GM10248 (cell line): ENCODE results near the gene SBK3.
"Not testable (repeated sequence)": the region's sequence is repeated elsewhere in the genome, so short reads cannot be mapped to it uniquely, and the experiment has no call there.

Experiments
- CTCF ChIA-PET: fragments of 300-600 bp; sonication (Branson Sonifier 250); formaldehyde crosslinking; extraction: SDS; loops from one replicate; lab custom pipeline; 2021; ENCODE audit warnings: antibody characterized with exemption; lab: Yijun Ruan, JAX
- POLR2A ChIA-PET: fragments of 350-650 bp; sonication (Branson Sonifier 250); formaldehyde crosslinking; extraction: SDS; loops from one replicate; lab custom pipeline; 2020; ENCODE audit warnings: antibody characterized with exemption; lab: Yijun Ruan, JAX
- DNase-seq: peaks from one replicate; pipeline ENCODE4 v3.0.0; 2012; ENCODE audit errors: extremely low spot score
- TF ChIP-seq, protein P1 (sequence below): IDR thresholded peaks from 2 replicates; pipeline ENCODE4 v1.5.1; 2012; ENCODE audit warnings: mild to moderate bottlenecking, low read depth; ENCODE audit errors: extremely low read depth, missing control alignments, control extremely low read depth

Gene SBK3

DNA sequence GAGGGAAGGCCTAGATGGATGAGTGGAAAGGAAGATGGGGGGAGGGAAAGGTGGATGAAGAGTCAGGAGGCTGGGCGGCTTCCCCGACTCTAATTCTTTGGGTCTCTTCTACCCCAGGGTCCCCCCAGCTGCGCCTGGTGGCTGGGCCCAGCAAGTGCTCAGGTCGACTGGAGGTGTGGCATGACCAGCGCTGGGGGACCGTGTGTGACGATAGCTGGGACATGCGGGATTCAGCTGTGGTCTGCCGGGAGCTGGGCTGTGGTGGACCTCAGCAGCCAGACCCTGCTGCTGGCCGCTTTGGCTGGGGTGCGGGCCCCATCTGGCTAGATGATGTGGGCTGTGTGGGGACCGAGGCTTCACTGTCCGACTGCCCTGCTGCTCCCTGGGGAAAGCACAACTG, 47.6 kb downstream of the SBK3 start:
- TF ChIP-seq, protein P1, sequence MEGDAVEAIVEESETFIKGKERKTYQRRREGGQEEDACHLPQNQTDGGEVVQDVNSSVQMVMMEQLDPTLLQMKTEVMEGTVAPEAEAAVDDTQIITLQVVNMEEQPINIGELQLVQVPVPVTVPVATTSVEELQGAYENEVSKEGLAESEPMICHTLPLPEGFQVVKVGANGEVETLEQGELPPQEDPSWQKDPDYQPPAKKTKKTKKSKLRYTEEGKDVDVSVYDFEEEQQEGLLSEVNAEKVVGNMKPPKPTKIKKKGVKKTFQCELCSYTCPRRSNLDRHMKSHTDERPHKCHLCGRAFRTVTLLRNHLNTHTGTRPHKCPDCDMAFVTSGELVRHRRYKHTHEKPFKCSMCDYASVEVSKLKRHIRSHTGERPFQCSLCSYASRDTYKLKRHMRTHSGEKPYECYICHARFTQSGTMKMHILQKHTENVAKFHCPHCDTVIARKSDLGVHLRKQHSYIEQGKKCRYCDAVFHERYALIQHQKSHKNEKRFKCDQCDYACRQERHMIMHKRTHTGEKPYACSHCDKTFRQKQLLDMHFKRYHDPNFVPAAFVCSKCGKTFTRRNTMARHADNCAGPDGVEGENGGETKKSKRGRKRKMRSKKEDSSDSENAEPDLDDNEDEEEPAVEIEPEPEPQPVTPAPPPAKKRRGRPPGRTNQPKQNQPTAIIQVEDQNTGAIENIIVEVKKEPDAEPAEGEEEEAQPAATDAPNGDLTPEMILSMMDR: no peak
- no peak for DNase-seq
- ChIA-PET POLR2A (no interaction called here), CTCF (interaction anchor here (1.1 to 3.1 kb wide), 5 partner anchors 11 to 205 kb away, joined by 3 to 16 read pairs (median 3); partner anchors contain the start of gene U2AF2)

DNA sequence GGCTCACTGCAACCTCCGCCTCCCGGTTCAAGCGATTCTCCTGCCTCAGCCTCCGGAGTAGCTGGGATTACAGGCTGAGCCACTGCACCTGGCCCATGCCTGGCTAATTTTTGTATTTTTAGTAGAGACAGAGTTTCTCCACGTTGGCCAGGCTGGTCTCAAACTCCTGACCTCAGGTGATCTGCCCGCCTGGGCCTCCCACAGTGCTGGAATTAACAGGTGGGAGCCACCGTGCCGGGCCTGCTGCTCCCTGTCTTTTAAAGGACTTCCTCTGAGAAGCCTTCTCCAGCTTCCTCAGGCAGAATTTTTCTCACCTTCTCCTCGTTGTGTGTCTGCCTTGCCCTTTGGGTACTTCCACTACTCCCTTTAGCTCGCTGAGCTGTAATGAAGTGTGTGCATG, 48.5 kb downstream of the SBK3 start:
- DNase-seq, POLR2A ChIA-PET: not testable (repeated sequence)
- CTCF ChIA-PET: interaction anchor here (1.4 to 3.1 kb wide), 3 partner anchors 30 to 356 kb away, joined by 3 to 16 read pairs (median 5); no protein-coding TSS in a partner anchor

DNA sequence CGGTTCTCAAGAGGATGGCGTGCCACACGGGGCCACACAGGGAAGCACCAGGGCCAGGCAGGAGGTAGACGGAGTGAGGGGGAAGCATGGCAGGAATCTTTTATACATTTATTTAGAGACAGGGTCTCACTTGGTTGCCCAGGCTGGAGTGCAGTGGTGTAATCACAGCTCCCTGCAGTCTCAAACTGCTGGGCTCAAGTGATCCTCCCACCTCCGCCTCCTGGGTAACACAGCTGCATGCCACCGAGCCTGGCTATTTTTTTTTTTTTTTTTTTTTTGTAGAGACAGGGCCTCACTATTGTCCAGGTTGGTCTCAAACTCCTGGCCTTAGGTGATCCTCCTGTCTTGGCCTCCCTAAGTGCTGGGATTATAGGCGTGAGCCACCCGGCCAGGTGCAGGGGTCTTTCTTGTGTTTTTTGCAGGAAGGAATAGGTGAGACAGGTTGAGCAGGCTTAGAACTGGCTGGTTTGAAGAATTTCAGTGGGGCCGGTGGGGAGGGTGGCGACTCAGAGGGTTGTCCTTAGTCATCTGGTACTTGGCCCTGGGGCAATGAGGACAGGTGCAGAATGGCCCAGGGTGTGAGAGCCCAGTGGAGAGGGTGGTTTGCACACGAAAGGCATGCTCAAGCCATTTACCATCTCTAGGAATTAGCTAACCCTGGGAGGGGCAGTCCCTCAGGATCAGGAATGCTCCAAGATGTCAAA, 49.5 kb downstream of the SBK3 start:
- CTCF ChIA-PET: interaction anchor here (1.4 to 8.2 kb wide), 2 partner anchors 9 to 355 kb away, joined by 5 to 43 read pairs; no protein-coding TSS in a partner anchor
- TF ChIP-seq, protein P1: no peak
- DNase-seq: no peak
- POLR2A ChIA-PET: no interaction called here

DNA sequence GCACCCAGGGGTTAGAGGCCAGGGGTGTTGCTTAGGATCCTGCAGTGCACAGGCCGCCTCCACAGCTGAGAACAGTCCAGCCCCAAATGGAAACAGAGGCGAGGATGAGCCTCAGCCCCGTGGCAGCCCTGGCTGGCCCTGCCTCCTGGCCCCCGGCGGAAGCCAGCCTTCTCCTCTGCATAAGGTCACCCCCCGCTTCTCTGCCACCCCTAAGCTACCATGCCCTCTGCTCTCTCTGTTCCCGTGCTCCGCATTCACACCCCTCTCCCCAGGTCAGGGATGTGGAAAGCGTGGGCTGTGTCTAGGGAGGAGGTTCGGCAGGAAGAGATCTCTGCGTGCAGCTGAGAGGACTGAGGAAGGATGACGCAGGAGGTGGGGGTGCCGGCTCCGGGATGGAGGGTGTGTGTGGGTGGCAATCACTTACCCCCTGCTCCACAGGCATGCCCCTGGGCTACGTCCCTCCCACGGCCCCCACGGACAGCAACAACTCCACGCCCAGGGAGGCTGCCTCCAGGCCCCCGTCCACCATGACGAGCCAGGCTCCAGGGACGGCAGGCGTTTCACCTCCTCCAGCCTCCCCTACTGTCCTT, 51.1 kb downstream of the SBK3 start:
- POLR2A ChIA-PET: interaction anchor here (0.6 kb wide), 1 partner anchor 109 kb away, joined by 3 read pairs; the partner anchor contains the start of gene RPL28
- TF ChIP-seq, protein P1: no peak
- DNase-seq: no peak
- CTCF ChIA-PET: interaction anchor here (0.7 to 8.2 kb wide), 3 partner anchors 10 to 27 kb away, joined by 3 to 43 read pairs (median 8); no protein-coding TSS in a partner anchor

DNA sequence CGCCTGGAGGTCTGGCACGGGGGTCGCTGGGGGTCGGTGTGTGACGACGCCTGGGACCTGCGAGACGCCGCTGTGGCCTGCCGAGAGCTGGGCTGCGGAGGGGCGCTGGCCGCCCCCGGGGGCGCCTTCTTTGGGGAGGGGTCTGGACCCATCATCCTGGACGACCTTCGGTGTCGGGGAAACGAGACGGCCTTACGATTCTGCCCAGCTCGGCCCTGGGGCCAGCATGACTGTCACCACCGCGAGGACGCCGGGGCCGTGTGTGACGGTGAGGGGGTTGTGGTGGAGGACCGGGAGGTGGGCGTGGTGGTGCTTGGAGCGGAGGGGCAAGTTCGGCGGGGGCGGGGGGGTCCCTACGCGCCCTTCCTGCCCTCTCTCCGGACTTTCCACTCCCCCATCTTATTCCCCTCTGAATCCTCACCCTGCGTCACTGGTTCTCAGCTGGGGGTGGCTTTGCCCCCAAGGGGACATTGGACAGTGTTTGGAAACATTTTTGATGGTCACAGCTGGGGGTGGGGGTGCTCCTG, 51.6 kb downstream of the SBK3 start:
- ChIA-PET CTCF (interaction anchor here (1.0 to 8.2 kb wide), 3 partner anchors 11 to 139 kb away, joined by 3 to 43 read pairs (median 8); no protein-coding TSS in a partner anchor), POLR2A (interaction anchor here (0.6 to 0.7 kb wide), 2 partner anchors 8 to 108 kb away, joined by 3 read pairs; partner anchors contain the start of gene RPL28)
- TF ChIP-seq, protein P1: no peak
- no peak for DNase-seq

DNA sequence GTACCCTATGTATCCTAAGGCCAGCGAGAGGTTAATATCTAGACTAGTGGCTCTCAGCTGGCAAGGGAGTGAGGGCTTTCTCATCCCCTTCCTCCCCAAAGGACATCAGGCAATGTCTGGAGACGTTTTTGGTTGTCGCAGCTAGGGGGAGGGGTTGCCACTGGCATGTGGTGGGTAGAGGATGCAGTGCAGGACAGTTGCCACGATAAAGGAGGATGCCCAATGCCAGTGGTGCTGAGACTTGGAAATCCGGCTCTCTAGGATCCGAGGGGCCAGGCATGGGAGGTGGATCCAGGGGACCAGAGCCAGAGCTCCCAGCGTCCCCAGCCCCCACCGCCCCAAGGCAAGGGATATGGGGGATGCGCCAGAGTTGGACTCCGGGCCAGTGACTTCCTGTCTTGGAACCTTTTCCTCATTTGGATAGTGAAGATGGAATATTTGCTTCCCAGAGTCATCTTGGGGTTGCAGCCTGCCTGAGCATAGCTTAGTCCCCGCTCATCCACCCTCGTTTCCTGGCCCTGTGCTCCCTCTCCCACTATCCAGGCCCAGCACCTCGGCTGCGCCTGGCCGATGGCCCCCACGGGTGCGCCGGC, 52.2 kb downstream of the SBK3 start:
- CTCF ChIA-PET: interaction anchor here (0.8 to 8.2 kb wide), 3 partner anchors 11 to 139 kb away, joined by 3 to 43 read pairs (median 3); no protein-coding TSS in a partner anchor
- POLR2A ChIA-PET: interaction anchor here (0.7 kb wide), 1 partner anchor 8 kb away, joined by 3 read pairs; no protein-coding TSS in a partner anchor
- no peak for DNase-seq
- TF ChIP-seq, protein P1: no peak
